GM21390 (cell line): ENCODE measurements around the gene ZNF430.
A peak's percentile ranks its signal among the peaks of the same experiment; 100 is the strongest.
"Not testable (repeated sequence)": the region's sequence is repeated elsewhere in the genome, so short reads cannot be mapped to it uniquely, and the experiment has no call there.

ENCODE experiments used
- ATAC-seq: cut with Tn5 transposase; IDR thresholded peaks from one replicate; pipeline ENCODE4 v1.9.1; 2021; ENCODE audit not compliant: unreplicated experiment

Gene ZNF430

DNA sequence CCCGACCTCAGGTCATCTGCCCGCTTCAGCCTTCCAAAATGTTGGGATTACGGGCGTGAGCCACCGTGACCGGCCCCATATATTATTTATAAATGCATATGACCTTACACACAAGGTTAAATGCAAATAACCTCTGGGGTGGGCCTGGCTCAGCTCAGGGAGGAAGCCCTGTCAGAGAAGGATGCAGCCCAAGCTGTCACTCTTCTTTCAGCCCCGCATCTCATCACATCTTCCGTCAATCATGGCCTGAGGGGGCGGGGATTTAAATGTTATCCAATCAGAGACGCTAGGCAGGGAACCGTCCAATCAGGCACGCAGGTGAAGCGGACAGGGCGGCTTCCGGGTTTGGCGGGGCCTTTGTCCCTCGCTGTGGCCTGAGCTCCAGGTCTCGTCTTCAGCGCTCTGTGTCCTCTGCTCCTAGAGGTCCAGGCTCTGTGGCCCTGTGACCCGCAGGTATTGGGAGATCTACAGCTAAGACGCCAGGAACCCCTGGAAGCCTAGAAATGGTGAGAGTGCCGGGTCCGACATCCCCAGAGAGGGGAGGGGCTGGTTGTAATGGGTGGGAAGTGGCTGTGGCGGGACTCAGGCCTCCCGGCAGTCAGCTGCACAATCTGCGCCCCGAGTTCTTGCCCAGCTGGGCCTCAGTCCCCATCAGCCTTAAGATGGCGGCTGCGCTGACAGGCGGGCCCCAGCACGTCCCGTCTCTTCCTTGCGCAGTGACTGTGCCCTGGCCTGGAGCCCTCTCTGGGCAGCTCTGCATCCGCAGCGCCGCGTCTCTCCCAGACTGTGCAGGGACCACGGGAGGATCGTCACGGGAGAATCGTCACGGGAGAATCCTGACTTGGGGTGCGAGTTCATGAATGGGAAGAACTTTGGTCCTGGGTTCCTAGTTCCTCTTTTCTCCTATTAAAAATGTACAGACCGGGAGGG is at the start of gene ZNF430:
TSS of gene ZNF430 (plus strand) at position 360 of the 930 bp plus-strand sequence. CDS start at position 504, 144 bp downstream.
- peak; percentile 95 for ATAC-seq

DNA sequence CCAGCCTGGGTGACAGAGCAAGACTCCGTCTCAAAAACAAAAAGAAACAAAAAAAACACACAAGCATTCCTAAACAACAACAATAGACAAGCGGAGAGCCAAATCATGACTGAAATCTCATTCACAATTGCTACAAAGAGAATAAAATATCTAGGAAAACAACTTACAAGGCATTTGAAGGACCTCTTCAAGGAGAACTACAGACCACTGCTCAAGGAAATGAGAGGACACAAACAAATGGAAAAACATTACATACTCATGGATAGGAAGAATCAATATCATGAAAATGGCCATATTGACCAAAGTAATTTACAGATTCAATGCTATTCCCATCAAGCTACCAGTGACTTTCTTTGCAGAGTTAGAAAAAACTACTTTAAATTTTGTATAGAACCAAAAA is 27.7 kb upstream of the ZNF430 start:
- not testable (repeated sequence) for ATAC-seq

DNA sequence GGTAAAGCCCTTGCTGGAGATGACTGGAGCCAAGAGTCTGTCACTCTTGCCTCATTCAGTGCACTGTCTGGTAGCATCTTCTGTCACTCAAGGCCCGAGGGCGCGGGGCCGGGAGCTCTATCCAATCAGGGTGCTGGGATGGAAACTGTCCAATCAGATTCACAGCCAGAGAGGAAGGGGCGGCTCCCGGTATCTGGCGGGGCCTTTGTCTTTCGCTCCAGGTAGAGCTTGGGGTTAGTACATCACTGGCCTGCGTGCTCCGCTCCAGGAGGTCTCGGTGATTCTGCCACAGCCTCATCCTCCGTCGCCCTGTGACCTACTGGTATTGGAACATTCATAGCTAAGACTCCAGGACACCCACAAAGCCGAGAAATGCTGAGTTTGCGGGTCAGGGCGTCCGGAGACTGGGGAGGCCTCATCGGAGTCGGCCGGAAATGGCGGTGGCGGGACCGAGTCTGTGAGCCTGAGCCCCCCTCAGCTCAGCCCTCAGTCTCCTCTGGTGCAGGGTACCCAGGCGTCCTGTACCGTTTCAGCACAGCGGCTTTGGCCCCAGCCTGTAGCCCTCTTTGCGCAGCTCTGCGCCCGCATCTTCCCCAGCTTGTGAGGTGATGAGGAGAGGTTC is 20.6 kb upstream of the ZNF430 start:
- peak; percentile 99 for ATAC-seq

DNA sequence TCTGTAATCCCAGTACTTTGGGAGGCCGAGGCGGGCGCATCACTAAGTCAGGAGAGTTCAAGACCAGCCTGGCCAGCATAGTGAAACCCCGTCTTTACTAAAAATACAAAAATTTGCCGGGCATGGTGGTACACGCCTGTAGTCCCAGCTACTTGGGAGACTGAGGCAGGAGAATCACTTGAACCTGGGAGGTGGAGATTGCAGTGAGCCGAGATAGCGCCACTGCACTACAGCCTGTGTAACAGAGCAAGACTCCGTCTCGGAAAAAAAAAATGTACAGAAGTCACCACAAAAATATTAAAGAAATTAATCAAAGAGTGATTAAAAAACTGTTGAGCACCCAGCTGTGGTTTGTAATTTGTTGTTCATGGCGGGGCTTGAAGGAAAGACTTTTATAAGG is 781 bp downstream of the ZNF430 start:
- not testable (repeated sequence) for ATAC-seq

DNA sequence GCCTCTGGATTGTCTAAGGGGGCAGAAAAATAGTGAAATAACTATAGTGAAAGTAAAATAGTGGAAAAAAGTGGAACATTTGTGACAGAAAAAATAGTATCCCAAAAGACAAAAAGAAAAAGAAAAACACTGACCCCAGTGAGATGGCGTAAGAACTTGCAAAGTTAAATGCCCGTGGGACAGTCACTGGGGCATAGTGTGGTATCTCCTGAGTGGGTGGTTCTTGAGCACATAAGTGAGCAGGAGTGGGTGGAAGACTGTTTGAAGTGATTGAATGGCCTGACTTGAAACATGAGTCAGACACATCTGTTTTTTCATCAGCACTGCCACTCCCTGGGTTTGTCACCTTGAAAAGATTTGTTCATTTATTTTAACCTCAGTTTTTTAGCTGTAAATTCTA is 2.5 kb downstream of the ZNF430 start:
- ATAC-seq: no peak

DNA sequence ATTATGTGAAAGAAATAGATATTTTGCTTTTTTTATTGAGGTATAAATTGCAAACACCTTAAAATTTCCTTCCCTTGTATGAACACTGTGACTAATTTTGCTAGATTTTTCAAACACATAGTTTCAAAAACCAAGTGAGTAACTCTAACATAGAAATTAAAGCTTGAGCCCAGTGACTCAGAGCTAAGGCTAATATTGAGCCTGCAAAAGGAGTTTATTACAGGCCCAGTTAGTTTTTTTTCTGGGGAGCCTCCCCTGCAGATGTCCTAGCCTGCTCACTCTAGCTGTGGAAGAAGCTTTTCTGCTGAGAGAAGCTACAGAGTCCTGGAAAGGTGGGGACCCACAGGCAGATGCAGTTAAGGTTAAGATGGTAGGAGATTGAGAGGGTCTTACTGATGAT is 3.4 kb downstream of the ZNF430 start:
- no peak for ATAC-seq

DNA sequence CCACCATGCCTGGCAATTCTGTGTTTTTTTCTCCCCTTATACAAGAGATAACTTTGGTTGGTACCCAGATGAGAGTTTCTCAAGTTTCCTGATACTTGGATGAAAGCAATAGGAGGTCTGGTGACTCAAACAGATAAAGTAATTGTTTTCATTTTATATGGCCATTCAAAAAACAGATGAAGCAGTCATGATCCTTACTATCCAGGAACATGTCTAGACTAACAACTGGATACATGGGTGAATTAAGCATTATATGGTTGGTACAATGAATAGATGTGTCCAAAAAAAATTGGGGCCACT is 8.5 kb downstream of the ZNF430 start:
- ATAC-seq: no peak

DNA sequence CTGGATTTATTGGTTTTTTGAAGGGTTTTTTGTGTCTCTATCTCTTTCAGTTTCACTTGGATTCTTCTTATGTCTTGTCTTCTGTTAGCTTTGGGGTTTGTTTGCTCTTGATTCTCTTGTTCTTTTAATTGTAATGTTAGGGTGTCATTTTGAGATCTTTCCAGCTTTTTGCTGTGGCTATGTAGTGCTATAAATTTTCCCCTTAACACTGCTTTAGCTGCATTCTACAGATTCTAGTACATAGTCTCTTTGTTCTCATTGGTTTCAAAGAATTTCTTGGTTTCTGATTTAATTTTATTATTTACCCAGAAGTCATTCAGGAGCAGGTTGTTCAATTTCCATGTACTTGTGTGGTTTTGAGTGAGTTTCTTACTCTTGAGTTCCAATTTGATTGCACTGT is 24.6 kb downstream of the ZNF430 start:
- no peak for ATAC-seq

DNA sequence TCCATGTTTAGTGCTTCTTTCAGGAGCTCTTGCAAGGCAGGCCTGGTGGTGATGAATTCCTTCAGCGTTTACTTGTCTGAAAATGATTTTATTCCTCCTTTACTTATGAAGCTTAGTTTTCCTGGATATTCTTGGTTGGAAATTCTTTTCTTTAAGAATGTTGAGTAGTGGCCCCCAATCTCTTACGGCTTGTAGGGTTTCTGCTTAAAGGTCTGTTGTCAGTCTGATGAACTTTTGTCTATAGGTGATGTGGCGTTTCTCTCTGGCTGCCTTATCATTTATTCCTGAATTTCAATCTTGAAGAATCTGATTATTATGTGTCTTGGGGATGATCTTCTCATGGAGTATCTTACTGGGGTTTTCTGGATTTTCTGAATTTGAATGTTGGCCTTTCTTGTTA is 26.0 kb downstream of the ZNF430 start:
- ATAC-seq: no peak

DNA sequence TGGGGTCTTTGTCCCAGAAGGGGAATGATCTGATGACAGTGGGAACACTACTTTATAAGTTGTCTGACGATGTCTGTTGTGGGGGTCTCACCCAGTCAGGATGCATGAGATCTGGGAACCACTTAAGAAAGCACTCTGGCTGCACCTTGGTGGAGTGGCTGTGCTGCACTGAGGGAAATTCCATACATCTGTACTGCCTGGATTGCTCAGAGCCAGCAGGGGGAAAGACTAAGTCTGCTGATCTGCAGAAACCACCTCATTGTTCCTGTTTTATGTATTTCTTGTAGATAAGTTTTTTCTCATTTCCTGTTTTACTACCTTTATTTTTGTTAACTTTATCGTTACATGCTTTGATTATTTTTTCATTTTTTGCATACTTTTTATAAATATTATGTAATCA is 27.3 kb downstream of the ZNF430 start:
- ATAC-seq: no peak

DNA sequence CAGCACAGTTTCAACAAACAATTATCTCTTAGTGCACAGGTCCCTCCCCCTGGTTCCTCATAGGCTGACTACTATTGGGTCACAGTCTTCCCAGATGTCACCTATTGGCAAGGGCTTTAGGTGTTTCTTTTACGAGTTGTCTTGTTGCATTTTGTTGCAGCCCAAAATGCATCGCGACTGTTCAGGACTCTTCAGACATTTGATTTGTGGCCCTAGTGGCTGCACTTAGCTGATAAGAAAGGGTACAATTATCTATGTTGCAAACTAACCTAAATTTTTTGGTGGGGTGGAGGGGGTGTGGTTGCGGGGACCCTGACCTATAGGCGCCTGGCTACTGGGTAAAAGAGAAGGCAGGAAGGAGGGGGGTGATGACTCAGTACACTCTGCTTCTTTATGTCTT is 32.4 kb downstream of the ZNF430 start:
- ATAC-seq: no peak

DNA sequence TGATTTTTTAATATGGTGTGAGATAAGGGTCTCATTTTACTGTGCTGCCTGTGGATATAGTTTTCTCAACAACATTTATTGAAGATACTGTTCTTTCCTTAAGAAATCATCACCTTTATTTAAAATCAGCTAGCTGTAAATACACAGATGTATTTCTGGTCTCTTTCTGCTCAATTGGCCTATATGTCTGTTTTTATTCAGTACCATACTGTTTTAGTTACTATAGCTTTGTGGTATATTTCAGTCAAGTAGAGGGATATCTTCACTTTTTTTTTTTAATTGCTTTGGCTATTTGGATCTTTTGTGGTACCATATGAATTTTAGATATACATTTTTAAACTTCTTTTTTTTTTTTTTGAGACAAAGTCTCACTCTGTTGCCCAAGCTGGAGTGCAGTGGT is 44.9 kb downstream of the ZNF430 start:
- ATAC-seq: no peak

DNA sequence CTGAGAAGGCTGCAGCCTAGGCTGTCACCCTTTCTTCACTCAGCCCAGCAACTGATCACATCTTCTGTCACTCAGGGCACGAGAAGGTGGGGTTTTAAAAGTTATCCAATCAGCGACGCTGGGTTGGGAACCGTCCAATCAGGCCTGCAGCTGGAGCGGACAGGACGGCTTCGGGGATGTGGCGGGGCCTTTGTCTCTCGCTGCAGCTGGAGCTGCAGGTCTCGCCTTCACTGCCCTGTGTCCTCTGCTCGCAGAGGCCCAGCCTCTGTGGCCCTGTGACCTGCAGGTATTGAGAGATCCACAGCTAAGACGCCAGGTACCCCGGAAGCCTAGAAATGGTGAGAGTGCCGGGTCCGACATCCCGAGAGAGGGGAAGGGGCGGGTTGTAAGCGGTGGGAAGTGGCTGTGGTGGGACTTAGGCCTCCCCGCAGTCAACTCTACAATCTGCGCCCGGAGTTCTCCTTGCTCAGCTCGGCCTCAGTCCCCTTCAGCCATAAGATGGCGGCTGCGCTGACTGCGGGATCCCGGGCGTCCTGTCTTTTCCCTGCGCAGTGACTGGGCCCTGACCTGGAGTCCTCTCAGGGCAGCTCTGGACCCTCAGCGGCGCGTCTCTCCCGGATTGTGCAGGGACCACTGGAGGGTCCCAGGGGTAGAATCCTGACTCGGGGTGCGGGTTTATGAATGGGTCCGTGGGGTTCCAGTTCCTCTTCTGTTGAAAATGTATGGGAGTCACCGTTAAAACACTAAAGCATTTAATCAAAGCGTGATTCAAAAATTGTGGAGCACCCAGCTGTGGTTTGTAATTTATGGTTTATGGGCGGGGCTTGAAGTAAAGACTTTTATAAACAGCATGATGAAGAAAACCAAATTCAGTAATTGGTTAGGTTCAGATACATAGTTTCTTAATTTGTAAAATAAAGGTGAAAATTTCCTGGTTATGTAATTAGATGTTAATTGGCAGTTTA is 61.8 kb downstream of the ZNF430 start, which contains the start of gene ZNF714:
TSS of gene ZNF714 (plus strand) at position 193 of the 965 bp plus-strand sequence. CDS start 16,066 bp downstream, outside the sequence.
- peak; percentile 92 for ATAC-seq

DNA sequence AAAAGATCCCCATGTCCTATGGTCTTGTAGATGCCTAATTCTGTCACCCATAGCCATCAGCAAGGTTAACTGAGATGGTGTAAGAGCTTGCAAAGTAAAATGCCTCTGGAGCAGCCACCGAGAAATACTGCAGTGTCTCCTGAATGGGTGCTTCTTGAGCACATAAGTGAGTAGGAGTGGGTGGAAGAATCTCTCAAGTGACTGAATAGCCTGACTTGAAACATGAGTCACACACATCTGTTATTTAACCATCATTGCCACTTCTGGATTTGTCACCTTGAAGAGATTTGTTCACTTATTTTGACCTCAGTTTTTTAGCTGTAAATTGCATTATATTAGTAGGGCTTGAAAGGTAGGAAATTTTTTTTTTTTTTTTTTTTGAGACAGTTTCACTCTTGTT is 63.9 kb downstream of the ZNF430 start:
- no peak for ATAC-seq

DNA sequence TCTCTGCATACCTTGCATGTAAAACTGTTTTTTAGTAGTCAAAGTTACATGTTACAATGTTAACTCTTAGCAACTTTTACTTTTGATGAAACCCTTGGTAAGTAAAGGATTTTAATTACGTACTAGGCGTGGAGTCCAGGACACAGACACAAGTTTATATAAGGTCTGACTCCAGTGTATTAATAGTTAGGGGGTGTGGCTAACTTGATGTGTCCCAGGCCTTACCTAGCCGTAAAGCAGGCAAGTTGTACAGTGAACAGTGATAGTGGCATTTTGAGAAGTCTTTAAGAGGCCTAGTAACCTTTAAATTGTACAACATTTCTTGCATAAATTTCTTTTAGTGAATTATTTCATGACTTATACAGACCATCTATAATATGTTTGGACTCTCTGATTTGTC is 67.4 kb downstream of the ZNF430 start:
- ATAC-seq: no peak

DNA sequence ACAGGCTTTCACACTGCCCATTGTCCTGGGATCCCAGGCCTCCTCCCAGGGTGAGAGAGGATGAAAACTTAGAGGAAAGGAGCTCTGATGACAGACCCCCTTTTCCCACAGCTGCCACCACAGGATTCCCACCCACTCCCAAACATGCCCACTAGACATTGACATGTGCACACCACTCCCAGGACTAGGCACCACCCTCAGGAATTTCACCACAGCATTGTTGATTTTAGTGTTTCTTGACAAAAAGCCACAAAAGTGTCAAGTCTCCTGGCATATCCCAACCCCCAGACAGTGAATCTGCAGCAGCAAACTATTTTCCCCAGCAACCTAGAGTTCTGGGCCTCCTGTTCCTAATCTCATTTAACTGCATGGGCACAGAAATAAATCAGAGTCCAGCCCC is 71.7 kb downstream of the ZNF430 start:
- ATAC-seq: no peak

DNA sequence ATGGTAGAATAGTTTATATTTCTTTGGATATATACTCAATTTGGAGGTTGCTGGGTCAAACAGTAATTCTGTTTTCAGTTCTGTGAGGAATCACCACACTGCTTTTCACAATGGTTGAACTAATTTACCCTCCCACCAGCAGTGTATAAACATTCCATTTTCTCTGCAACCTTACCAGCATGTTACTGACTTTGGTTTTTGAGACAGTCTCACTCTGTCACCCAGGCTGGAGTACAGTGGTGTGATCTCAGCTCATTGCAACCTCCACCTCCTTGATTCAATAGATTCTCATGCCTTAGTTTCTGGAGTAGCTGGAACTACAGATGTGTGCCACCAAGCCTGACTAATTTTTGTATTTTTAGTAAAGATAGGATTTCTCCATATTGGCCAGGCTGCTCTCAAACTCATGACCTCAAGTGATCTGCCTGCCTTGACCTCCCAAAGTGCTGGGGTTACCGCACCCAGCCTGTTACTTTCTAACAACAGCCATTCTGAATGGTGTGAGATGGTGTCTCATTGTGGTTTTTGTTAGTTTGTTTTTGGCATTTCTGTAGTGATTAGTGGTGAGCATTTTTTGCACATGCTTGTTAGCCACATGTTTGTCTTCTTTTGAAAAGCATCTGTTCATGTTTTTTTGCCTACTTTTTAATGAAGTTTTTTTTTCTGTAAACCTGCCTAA is 74.0 kb downstream of the ZNF430 start:
- ATAC-seq: no peak

DNA sequence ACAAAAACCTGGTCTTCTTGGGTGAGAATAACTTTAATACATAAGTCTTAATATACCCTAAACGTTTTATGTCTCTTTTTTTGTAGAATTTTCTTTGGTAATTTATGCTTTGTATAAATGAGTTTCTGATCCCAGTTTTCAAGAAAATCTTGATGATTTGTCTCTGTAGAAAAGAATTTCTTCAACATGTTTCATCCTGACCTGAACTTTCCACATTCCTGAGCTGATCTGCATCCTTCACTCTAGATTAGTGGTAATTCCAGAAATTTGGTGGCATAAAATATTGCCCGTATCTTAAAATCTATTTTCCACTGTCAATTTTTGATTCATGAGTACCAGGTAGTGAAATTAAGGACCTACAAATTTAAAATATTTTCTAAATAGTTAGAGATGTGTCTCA is 77.8 kb downstream of the ZNF430 start:
- ATAC-seq: no peak

DNA sequence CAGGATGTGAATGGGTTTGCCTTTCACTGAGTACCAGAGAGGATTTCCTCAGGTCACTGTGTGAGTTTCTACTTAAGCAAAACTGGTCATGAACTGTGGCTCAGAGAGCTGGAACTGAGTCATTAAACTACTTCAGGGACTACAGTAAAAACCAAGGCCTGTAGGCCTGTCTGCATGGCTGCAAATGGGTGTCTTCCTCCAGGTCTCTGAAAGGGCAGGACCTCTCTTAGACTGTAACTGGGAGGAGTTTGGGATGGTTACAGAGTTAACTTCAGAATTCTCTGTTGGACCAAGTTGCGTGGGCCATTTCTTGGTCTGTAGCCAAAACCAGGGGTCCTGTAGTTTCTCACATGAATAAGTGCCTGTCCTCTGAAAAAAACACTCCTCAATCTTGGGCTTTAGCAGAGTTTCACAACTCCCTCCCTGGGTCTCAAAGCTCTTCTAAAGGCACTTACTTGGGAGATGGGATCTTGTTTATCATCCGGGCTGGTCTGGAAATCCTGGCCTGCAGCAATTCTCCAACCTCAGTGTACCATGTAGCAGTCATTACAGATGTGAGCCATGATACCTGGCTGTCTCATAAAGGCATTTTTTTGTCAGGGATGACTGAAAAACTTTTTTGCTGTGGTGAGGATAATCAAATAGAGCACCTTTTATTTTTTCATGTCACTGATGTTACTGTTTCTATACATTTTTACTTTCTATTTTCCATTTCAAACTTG is 81.2 kb downstream of the ZNF430 start:
- ATAC-seq: no peak

DNA sequence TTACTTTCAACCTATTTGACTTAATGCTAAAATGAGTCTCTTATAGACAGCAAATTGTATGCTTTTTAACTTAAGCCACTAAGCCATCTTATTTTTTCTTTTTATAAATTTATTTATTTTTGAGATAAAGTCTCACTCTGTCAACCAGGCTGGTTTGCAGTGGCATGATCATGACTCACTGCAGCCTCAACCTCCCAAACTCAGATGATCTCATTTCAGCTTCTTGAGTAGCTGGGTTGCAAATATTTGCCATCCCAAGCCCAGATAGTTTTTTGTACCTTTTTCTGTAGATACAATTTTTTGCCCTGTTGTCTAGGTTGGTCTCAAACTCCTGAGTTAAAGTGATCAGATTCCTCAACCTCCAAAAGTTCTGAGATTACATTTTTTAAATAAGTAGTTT is 88.7 kb downstream of the ZNF430 start:
- ATAC-seq: no peak
